Measurements from ENCODE around the gene ING4. TPM values are rescaled to one million over a fixed set of nuclear protein-coding genes. Genes with fewer than 3 reads are reported as not detected.

The ING4 gene
- total RNA-seq, 2 experiments from 2014 or later = 24.9 TPM

- Mint-ChIP-seq H3K9me3 (ENCODE audit: insufficient read depth) (no peaks in the 10 kb centered on the region), H3K4me1 (ENCODE audit: low read depth) (peaks cover 54% of the 10 kb centered on the region), H3K27me3 (ENCODE audit: low read depth) (no peaks in the 10 kb centered on the region), H3K27ac (peak overlapping the region; percentile 84), H3K4me3 (no peak overlapping the region), H3K36me3 (ENCODE audit: low read depth) (peaks cover 50% of the 10 kb centered on the region)
- peak; percentile 20 for ATAC-seq
- ChIA-PET POLR2A (interaction anchor here (0.6 to 3.4 kb wide), 9 partner anchors 9 to 338 kb away, joined by 3 to 14 read pairs (median 4); partner anchors contain the start of genes C12orf57, COPS7A, GAPDH and RNU7-1), CTCF (interaction anchor here (0.7 to 3.9 kb wide), 10 partner anchors 35 to 282 kb away, joined by 3 to 20 read pairs (median 4); partner anchors contain the start of genes CDCA3, PTMS, SPSB2 and ZNF384)
- peak; percentile 56 for DNase-seq
These were observed 57.2 kb downstream of the ING4 start for GRCh38 chr12:6605421-6606330.

DNA sequence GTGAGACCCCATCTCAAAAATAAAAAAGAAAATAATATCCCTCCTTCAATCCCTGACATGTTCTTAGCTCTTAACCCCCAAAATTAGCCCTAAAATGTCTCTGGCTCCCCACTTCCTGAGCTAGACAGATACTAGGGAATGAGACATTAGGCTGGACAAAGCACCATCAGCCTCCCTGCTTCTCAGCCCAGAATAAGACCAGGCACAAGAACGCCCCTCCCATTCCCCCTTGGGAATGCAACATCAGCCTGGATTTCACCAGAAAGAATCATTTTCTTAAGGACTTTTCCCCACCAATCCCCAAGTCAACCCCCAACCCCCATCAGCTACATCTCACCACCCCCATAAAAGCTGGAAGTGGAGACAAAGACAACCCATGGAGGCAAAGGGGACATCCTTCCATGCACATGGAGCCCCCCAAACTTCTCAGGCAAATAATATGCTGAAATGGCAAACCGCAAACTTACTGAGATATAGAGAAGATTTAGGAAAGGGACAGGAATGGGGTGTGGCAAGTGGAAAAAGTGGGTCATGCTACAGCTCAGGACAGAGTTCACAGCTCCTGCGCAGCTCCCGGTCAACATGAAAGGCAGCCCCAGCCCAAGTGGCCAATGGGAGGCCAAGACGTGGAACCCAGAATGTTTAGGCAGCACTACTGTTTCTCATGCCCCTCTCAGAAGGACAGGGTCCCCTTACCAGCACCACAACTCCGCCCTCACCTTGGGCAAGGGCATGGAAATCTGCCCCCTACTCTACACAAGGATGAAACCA lies 58.5 kb downstream of the ING4 start:
- DNase-seq = no peak
- H3K36me3 Mint-ChIP-seq (ENCODE audit: low read depth) = peaks cover 63% of the 10 kb centered on the region
- no peaks in the 10 kb centered on the region for H3K27me3 Mint-ChIP-seq (ENCODE audit: low read depth)
- ATAC-seq = no peak
- peaks cover 53% of the 10 kb centered on the region for H3K4me1 Mint-ChIP-seq (ENCODE audit: low read depth)
- peak overlapping the region; percentile 84 for H3K27ac Mint-ChIP-seq
- CTCF ChIA-PET = interaction anchor here (0.7 to 3.9 kb wide), 10 partner anchors 12 to 281 kb away, joined by 3 to 20 read pairs (median 4); partner anchors contain the start of genes CDCA3, LPAR5 and SPSB2
- no peak overlapping the region for H3K4me3 Mint-ChIP-seq
- POLR2A ChIA-PET = interaction anchor here (1.0 to 3.4 kb wide), 6 partner anchors 9 to 120 kb away, joined by 3 to 14 read pairs (median 6); partner anchors contain the start of genes COPS7A, GAPDH and ZNF384
- no peaks in the 10 kb centered on the region for H3K9me3 Mint-ChIP-seq (ENCODE audit: insufficient read depth)

GRCh38 chr12:6603095-6603567 lies 59.8 kb downstream of the ING4 start:
- H3K27ac Mint-ChIP-seq = peak overlapping the region; percentile 82
- peaks cover 71% of the 10 kb centered on the region for H3K36me3 Mint-ChIP-seq (ENCODE audit: low read depth)
- peaks cover 51% of the 10 kb centered on the region for H3K4me1 Mint-ChIP-seq (ENCODE audit: low read depth)
- ATAC-seq (no peak), DNase-seq (peak; percentile 46)
- no peaks in the 10 kb centered on the region for H3K27me3 Mint-ChIP-seq (ENCODE audit: low read depth)
- ChIA-PET POLR2A (interaction anchor here (0.8 to 3.4 kb wide), 8 partner anchors 8 to 108 kb away, joined by 3 to 14 read pairs (median 4); partner anchors contain the start of genes GAPDH and ZNF384), CTCF (interaction anchor here (1.0 to 3.9 kb wide), 12 partner anchors 10 to 180 kb away, joined by 3 to 20 read pairs (median 4); partner anchors contain the start of gene LPAR5)
- H3K9me3 Mint-ChIP-seq (ENCODE audit: insufficient read depth) = no peaks in the 10 kb centered on the region
- H3K4me3 Mint-ChIP-seq = no peak overlapping the region

DNA sequence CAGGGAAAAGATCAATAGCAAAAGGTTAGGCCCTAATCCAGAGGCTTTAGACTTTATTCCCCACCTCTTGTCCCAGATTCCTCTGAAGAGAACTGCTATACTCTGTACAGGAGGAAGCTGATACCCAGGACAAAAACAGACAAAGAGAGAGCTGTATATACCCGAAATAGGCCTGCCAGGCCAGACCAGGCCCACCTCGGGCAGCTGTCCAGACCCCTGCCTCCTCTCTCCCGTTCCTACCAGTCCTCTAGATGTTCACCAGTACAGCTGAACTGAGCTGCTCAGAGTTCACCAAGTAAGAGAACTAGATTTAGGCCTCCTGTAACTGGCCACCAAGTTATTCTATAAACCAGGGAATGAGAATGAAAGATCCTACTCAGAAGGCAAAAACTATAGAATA lies 60.4 kb downstream of the ING4 start:
- Mint-ChIP-seq H3K36me3 (ENCODE audit: low read depth) (peaks cover 76% of the 10 kb centered on the region), H3K4me3 (peak overlapping the region; percentile 0), H3K27ac (peak overlapping the region; percentile 82), H3K27me3 (ENCODE audit: low read depth) (no peaks in the 10 kb centered on the region), H3K4me1 (ENCODE audit: low read depth) (peaks cover 51% of the 10 kb centered on the region), H3K9me3 (ENCODE audit: insufficient read depth) (no peaks in the 10 kb centered on the region)
- POLR2A ChIA-PET = interaction anchor here (0.6 to 3.4 kb wide), 10 partner anchors 8 to 107 kb away, joined by 3 to 14 read pairs (median 4); partner anchors contain the start of genes GAPDH and ZNF384
- DNase-seq (no peak), ATAC-seq (no peak)
- CTCF ChIA-PET = interaction anchor here (0.9 to 3.9 kb wide), 12 partner anchors 11 to 179 kb away, joined by 3 to 20 read pairs (median 4); partner anchors contain the start of gene LPAR5

Other genes with a start within 250 kb of the ING4 start
- 100 to 1,000 TPM; 112 to 131 TPM for gene CD27, start 218.2 kb downstream of the ING4 start, total RNA-seq
- gene TAPBPL, start 211.1 kb downstream of the ING4 start, total RNA-seq = 10 to 100 TPM; 31.2 to 32.5 TPM
- 10 to 100 TPM; 46.6 to 48.9 TPM for gene VAMP1, start 192.4 kb downstream of the ING4 start, total RNA-seq
- gene MRPL51, start 169.9 kb downstream of the ING4 start, total RNA-seq = 100 to 1,000 TPM; 217 to 228 TPM
- gene NCAPD2, start 169.0 kb downstream of the ING4 start, total RNA-seq = 100 to 1,000 TPM; 195 to 201 TPM
- gene GAPDH, start 128.6 kb downstream of the ING4 start, total RNA-seq = 1,000 to 10,000 TPM; 6,175 to 6,471 TPM
- 10 to 100 TPM; 24.9 to 25.5 TPM for gene IFFO1, start 107.1 kb downstream of the ING4 start, total RNA-seq
- 10 to 100 TPM; 84.2 to 87.6 TPM for gene NOP2, start 94.8 kb downstream of the ING4 start, total RNA-seq
- gene CHD4, start 55.7 kb downstream of the ING4 start, total RNA-seq = 100 to 1,000 TPM; 277 to 292 TPM
- gene LPAR5, start 27.2 kb downstream of the ING4 start, total RNA-seq = 10 to 100 TPM; 16.5 to 16.8 TPM
- 1 to 10 TPM in 1 of 2 experiments, under 1 TPM in 1; 0.76 to 1.7 TPM for gene ACRBP, start 15.7 kb downstream of the ING4 start, total RNA-seq
- gene ZNF384, start 26.3 kb upstream of the ING4 start, total RNA-seq = 10 to 100 TPM; 71.9 to 76.4 TPM
- not detected for gene PIANP, start 37.7 kb upstream of the ING4 start, total RNA-seq
- gene COPS7A, start 60.9 kb upstream of the ING4 start, total RNA-seq = 10 to 100 TPM; 26.9 to 29.7 TPM
- gene MLF2, start 90.0 kb upstream of the ING4 start, total RNA-seq = 100 to 1,000 TPM; 109 to 113 TPM
- 10 to 100 TPM; 42.9 to 47.4 TPM for gene PTMS, start 103.2 kb upstream of the ING4 start, total RNA-seq
- gene LAG3, start 109.4 kb upstream of the ING4 start, total RNA-seq = 10 to 100 TPM; 43.0 to 45.2 TPM
- gene CD4, start 126.4 kb upstream of the ING4 start, total RNA-seq = 1 to 10 TPM in 1 of 2 experiments, under 1 TPM in 1; 0.90 to 1.6 TPM
- under 1 TPM; 0.13 to 0.34 TPM for gene GPR162, start 158.7 kb upstream of the ING4 start, total RNA-seq
- under 1 TPM in 1 of 2 experiments, not detected in 1; 0.26 TPM for gene P3H3, start 165.3 kb upstream of the ING4 start, total RNA-seq
- gene GNB3, start 177.8 kb upstream of the ING4 start, total RNA-seq = under 1 TPM in 1 of 2 experiments, not detected in 1; 0.08 TPM
- gene CDCA3, start 188.2 kb upstream of the ING4 start, total RNA-seq = 100 to 1,000 TPM; 103 to 115 TPM
- 100 to 1,000 TPM; 105 to 108 TPM for gene USP5, start 189.0 kb upstream of the ING4 start, total RNA-seq
- 1,000 to 10,000 TPM; 1,505 to 1,545 TPM for gene TPI1, start 204.4 kb upstream of the ING4 start, total RNA-seq
- gene SPSB2, start 210.2 kb upstream of the ING4 start, total RNA-seq = 10 to 100 TPM in 1 of 2 experiments, 1 to 10 TPM in 1; 10.0 to 11.2 TPM
- 1 to 10 TPM; 6.5 to 8.6 TPM for gene LRRC23, start 241.7 kb upstream of the ING4 start, total RNA-seq